ENCODE results near the gene ARID3A. TPM values are rescaled to one million over a fixed set of nuclear protein-coding genes. Genes with fewer than 3 reads are reported as not detected.
A peak's percentile ranks its signal among the peaks of the same experiment; 100 is the strongest.

The ARID3A gene
- total RNA-seq, 1 donor from 2014 or later, result 83.0 TPM

- H3K27ac Mint-ChIP-seq, result peak overlapping the region; percentile 67
- TF ChIP-seq, protein P1, sequence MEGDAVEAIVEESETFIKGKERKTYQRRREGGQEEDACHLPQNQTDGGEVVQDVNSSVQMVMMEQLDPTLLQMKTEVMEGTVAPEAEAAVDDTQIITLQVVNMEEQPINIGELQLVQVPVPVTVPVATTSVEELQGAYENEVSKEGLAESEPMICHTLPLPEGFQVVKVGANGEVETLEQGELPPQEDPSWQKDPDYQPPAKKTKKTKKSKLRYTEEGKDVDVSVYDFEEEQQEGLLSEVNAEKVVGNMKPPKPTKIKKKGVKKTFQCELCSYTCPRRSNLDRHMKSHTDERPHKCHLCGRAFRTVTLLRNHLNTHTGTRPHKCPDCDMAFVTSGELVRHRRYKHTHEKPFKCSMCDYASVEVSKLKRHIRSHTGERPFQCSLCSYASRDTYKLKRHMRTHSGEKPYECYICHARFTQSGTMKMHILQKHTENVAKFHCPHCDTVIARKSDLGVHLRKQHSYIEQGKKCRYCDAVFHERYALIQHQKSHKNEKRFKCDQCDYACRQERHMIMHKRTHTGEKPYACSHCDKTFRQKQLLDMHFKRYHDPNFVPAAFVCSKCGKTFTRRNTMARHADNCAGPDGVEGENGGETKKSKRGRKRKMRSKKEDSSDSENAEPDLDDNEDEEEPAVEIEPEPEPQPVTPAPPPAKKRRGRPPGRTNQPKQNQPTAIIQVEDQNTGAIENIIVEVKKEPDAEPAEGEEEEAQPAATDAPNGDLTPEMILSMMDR (conservative IDR thresholded peaks at IDR 0.05), result no peak
- peaks cover 22% of the 10 kb centered on the region for H3K4me1 Mint-ChIP-seq (ENCODE audit: unreplicated experiment)
- no peaks in the 10 kb centered on the region for H3K27me3 Mint-ChIP-seq
- H3K9me3 Mint-ChIP-seq, result no peaks in the 10 kb centered on the region
- H3K4me3 Mint-ChIP-seq, result peak overlapping the region; percentile 26
- DNase-seq (ENCODE audit: extremely low spot score, unreplicated experiment), result no peak
- H3K36me3 Mint-ChIP-seq, result peaks cover 24% of the 10 kb centered on the region
Observed at GRCh38 chr19:939922-940321, 14.1 kb downstream of the ARID3A start.

GRCh38 chr19:940591-941291 lies 14.9 kb downstream of the ARID3A start:
- DNase-seq (ENCODE audit: extremely low spot score, unreplicated experiment), result no peak
- peak overlapping the region; percentile 67 for H3K27ac Mint-ChIP-seq
- peaks cover 22% of the 10 kb centered on the region for H3K4me1 Mint-ChIP-seq (ENCODE audit: unreplicated experiment)
- H3K27me3 Mint-ChIP-seq, result no peaks in the 10 kb centered on the region
- no peaks in the 10 kb centered on the region for H3K9me3 Mint-ChIP-seq
- H3K36me3 Mint-ChIP-seq, result peaks cover 24% of the 10 kb centered on the region
- peak overlapping the region; percentile 26 for H3K4me3 Mint-ChIP-seq
- TF ChIP-seq, protein P1 (conservative IDR thresholded peaks at IDR 0.05), result no peak

DNA sequence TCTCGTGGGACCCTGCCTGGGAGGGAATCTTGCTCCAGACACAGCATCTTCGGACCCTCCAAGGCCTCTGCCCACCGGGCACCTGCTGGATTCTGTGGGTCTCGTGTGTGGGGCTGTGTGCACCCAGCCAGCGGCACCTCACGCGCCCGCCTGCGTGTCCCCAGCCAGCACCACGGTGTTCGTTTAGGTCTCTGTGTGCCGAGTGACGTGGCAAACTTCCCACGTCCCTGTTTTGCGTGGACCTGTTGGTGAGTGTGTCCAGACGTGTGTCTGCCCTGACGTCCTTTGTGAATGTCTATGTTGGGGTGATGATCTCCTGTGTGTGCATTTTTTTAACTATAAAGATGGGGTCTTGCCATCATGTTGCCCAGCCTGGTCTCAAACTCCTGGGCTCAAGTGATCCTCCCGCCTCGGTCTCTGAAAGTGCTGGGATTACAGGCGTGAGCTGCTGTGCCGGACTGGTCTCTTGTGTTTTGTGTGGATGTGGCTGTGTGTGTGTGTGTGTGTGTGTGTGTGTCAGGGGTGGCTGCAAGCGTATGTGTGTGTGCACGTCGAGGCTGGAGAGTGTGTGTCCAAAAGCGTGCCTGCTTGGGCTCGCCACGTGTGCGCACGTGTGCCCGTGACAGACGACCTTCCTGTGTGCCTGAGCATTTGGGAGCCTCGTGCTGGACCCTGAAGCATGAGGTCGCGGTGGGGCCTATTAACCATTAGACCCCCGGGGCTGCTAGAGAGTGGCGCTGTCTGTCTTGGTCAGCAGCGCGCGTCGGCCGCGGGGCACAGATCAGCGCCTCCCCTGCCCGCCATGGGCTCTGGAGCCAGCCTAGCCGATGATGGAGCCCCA lies 15.7 kb downstream of the ARID3A start:
- H3K27ac Mint-ChIP-seq, result peak overlapping the region; percentile 67
- no peak for DNase-seq (ENCODE audit: extremely low spot score, unreplicated experiment)
- H3K4me1 Mint-ChIP-seq (ENCODE audit: unreplicated experiment), result peaks cover 22% of the 10 kb centered on the region
- H3K27me3 Mint-ChIP-seq, result no peaks in the 10 kb centered on the region
- H3K4me3 Mint-ChIP-seq, result no peak overlapping the region
- no peaks in the 10 kb centered on the region for H3K9me3 Mint-ChIP-seq
- H3K36me3 Mint-ChIP-seq, result peaks cover 24% of the 10 kb centered on the region
- TF ChIP-seq, protein P1 (conservative IDR thresholded peaks at IDR 0.05), result no peak

- no peak for DNase-seq (ENCODE audit: extremely low spot score, unreplicated experiment)
- no peaks in the 10 kb centered on the region for H3K27me3 Mint-ChIP-seq
- H3K36me3 Mint-ChIP-seq, result peaks cover 23% of the 10 kb centered on the region
- no peak overlapping the region for H3K27ac Mint-ChIP-seq
- no peak overlapping the region for H3K4me3 Mint-ChIP-seq
- H3K4me1 Mint-ChIP-seq (ENCODE audit: unreplicated experiment), result peaks cover 22% of the 10 kb centered on the region
- H3K9me3 Mint-ChIP-seq, result no peaks in the 10 kb centered on the region
- TF ChIP-seq, protein P1 (conservative IDR thresholded peaks at IDR 0.05), result no peak
Observed at GRCh38 chr19:942133-942645, 16.4 kb downstream of the ARID3A start.

DNA sequence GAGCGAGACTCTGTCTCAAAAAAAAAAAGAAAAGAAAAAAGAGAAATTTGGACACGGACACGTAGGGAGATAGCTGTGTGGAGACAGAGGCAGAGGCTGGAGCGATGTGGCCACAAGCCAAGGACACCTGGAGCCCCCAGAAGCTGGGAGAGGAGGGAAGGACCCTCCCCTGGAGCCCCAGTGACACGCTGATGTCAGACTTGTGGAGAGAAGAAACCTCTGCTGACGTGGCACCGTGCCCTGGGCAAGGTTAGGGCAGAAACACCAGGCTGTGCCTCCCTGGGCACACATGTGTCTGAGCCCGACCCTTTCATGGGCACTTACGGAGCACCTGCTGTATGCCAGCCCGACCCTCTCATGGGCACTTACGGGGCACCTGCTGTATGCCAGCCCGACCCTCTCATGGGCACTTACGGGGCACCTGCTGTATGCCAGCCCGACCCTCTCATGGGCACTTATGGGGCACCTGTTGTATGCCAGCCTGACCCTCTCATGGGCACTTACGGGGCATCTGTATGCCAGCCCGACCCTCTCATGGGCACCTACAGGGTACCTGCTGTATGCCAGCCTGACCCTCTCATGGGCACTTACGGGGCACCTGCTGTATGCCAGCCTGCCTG lies 17.8 kb downstream of the ARID3A start:
- no peak for DNase-seq (ENCODE audit: extremely low spot score, unreplicated experiment)
- H3K27me3 Mint-ChIP-seq, result no peaks in the 10 kb centered on the region
- H3K9me3 Mint-ChIP-seq, result no peaks in the 10 kb centered on the region
- no peak overlapping the region for H3K4me3 Mint-ChIP-seq
- H3K4me1 Mint-ChIP-seq (ENCODE audit: unreplicated experiment), result peaks cover 17% of the 10 kb centered on the region
- TF ChIP-seq, protein P1 (conservative IDR thresholded peaks at IDR 0.05), result no peak
- H3K27ac Mint-ChIP-seq, result no peak overlapping the region
- H3K36me3 Mint-ChIP-seq, result peaks cover 16% of the 10 kb centered on the region

Data from type B pancreatic cell (in vitro differentiated cells).